ENCODE data around the gene CCDC24. TPM values are rescaled to one million over a fixed set of nuclear protein-coding genes. Genes with fewer than 3 reads are reported as not detected.

Gene CCDC24
- total RNA-seq, 1 donor from 2014 or later, result 3.0 TPM

- no peaks in the 10 kb centered on the region for H3K27me3 Mint-ChIP-seq
- H3K9me3 Mint-ChIP-seq, result no peaks in the 10 kb centered on the region
- H3K27ac Mint-ChIP-seq, result no peak overlapping the region
- no peak for DNase-seq
- peaks cover 2% of the 10 kb centered on the region for H3K4me1 Mint-ChIP-seq
- intact Hi-C loops (cut with micrococcal nuclease), result loop anchor here (10.0 kb wide), 1 partner anchor 212 kb away; the partner anchor contains the start of gene DMAP1
- H3K36me3 Mint-ChIP-seq (ENCODE audit: low read depth), result no peaks in the 10 kb centered on the region
- no peak overlapping the region for H3K4me3 Mint-ChIP-seq
Measured at GRCh38 chr1:44002606-44003157, 11.3 kb downstream of the CCDC24 start.

- Mint-ChIP-seq H3K4me3 (no peak overlapping the region), H3K9me3 (no peaks in the 10 kb centered on the region), H3K36me3 (ENCODE audit: low read depth) (no peaks in the 10 kb centered on the region), H3K27me3 (no peaks in the 10 kb centered on the region), H3K4me1 (peaks cover 1% of the 10 kb centered on the region), H3K27ac (no peak overlapping the region)
- intact Hi-C loops (cut with micrococcal nuclease), result loop anchor here (10.0 kb wide), 1 partner anchor 207 kb away; the partner anchor contains the start of gene DMAP1
- DNase-seq, result no peak
Measured at GRCh38 chr1:44008259-44008658, 16.9 kb downstream of the CCDC24 start.

DNA sequence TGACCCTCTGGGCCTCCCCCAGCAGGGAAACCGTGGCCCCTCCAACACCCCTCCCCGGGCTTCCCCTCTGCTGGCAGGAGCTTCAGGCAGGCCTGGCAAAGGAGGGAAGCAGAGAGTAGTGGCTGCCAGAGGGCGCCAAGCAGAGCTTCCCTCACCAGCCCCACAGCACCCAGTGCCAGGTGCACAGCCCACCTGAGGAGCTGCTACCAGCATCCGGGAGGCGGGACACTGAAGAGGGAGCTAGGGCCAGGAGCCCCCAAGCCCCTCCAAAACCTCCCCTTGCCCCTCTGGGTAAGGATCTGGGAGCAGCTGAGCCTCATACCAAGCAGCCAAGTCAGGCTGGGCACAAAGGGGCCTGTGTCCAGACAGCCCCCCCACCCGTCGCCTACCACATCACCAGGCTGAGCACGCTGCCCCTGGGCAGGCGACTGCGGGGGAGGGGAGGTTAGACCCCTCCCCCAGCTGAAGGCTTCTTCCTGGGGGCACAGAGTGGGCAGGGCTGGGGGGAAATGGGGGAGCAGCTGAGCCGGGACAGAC, 19.6 kb downstream of the CCDC24 start:
- no peak for DNase-seq
- no peak overlapping the region for H3K4me3 Mint-ChIP-seq
- H3K27me3 Mint-ChIP-seq, result no peaks in the 10 kb centered on the region
- intact Hi-C loops (cut with micrococcal nuclease), result no loop called here
- H3K9me3 Mint-ChIP-seq, result no peaks in the 10 kb centered on the region
- H3K36me3 Mint-ChIP-seq (ENCODE audit: low read depth), result no peaks in the 10 kb centered on the region
- peaks cover 1% of the 10 kb centered on the region for H3K4me1 Mint-ChIP-seq
- H3K27ac Mint-ChIP-seq, result no peak overlapping the region

DNA sequence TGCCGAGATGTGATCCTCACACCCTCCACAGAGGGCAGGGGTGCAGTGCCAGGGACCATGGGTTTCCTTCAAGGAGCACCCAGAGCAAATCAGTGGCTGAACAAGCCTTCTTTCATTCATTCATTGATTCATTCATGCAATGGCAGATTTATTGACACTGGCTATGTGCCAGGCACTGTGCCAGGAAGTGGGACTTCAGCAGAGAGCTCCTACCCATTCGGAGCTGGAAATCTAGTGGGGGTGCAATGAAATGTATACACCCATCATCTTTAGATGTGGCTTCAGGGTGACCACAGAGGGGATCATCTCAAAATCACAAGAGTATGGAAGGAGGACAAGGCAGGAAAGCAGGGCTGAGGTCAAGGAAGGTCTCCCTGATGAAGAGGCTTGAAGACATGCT, 21.0 kb downstream of the CCDC24 start:
- intact Hi-C loops (cut with micrococcal nuclease), result no loop called here
- no peaks in the 10 kb centered on the region for H3K9me3 Mint-ChIP-seq
- H3K36me3 Mint-ChIP-seq (ENCODE audit: low read depth), result no peaks in the 10 kb centered on the region
- H3K27ac Mint-ChIP-seq, result no peak overlapping the region
- no peak overlapping the region for H3K4me3 Mint-ChIP-seq
- no peaks in the 10 kb centered on the region for H3K27me3 Mint-ChIP-seq
- DNase-seq, result no peak
- peaks cover 1% of the 10 kb centered on the region for H3K4me1 Mint-ChIP-seq

GRCh38 chr1:44012941-44013609, 21.7 kb downstream of the CCDC24 start:
- no peaks in the 10 kb centered on the region for H3K27me3 Mint-ChIP-seq
- peaks cover 1% of the 10 kb centered on the region for H3K4me1 Mint-ChIP-seq
- H3K27ac Mint-ChIP-seq, result no peak overlapping the region
- no peak for DNase-seq
- no peaks in the 10 kb centered on the region for H3K36me3 Mint-ChIP-seq (ENCODE audit: low read depth)
- no peak overlapping the region for H3K4me3 Mint-ChIP-seq
- intact Hi-C loops (cut with micrococcal nuclease), result no loop called here
- H3K9me3 Mint-ChIP-seq, result no peaks in the 10 kb centered on the region

- Mint-ChIP-seq H3K4me3 (no peak overlapping the region), H3K27ac (no peak overlapping the region), H3K36me3 (ENCODE audit: low read depth) (no peaks in the 10 kb centered on the region), H3K27me3 (no peaks in the 10 kb centered on the region), H3K4me1 (peaks cover 1% of the 10 kb centered on the region), H3K9me3 (no peaks in the 10 kb centered on the region)
- intact Hi-C loops (cut with micrococcal nuclease), result no loop called here
- no peak for DNase-seq
Measured at GRCh38 chr1:44013949-44014348, 22.6 kb downstream of the CCDC24 start.

DNA sequence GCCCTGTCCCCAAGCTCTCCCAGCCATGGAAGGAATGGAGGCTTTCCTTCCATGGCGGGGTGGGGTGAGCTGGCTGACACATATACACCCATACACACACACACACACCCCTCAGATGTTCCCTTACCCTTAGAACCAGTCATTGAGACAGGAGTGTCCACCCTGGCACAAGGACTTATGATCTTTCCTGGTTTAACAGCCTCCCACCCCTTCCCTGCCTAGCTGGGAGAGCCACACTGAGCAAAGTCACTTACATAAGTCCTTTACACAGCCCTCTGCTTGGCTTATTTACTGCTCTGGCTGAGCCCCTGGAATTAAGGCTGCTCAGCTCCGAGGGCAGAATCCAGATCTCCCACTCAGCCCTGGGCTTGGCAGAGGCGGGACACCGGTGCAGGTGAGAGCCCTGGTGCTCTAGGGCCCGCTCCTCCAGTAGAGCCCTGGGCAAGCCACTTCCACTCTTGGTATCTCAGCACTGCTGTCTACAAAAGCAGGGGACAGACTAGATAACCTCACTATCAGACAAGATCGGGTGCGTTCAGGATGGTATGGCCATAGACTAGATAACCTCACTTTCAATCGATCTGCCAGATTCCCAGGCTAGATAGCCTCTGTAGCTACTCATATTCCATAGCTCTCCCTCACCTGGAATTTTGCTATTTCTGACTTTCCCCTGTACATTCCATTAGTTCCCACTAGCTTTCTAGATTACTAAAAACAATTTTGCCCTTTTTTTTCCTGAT, 23.1 kb downstream of the CCDC24 start:
- peaks cover 1% of the 10 kb centered on the region for H3K4me1 Mint-ChIP-seq
- no peaks in the 10 kb centered on the region for H3K9me3 Mint-ChIP-seq
- H3K27me3 Mint-ChIP-seq, result no peaks in the 10 kb centered on the region
- DNase-seq, result no peak
- H3K36me3 Mint-ChIP-seq (ENCODE audit: low read depth), result no peaks in the 10 kb centered on the region
- no peak overlapping the region for H3K27ac Mint-ChIP-seq
- intact Hi-C loops (cut with micrococcal nuclease), result no loop called here
- no peak overlapping the region for H3K4me3 Mint-ChIP-seq

DNA sequence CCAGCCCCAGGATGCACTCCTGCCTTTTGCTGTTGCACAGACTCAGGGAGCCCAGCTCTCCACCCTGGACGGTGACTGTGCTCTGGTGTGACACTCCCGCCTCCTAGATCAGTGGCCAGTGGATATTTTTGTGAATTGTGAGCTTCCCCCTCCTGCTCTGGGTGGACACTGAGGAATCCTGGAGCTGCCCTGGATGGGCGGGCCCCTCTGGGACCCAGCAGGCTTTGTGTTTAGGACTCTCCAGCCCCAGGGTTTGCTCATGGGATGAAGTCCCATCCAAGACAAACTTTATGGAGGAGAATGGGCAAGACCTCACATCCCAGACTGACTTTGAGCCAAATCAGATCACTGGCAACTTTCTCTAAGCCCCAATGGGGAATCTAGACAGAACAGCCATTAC, 23.8 kb downstream of the CCDC24 start:
- H3K4me1 Mint-ChIP-seq, result peaks cover 1% of the 10 kb centered on the region
- no peaks in the 10 kb centered on the region for H3K36me3 Mint-ChIP-seq (ENCODE audit: low read depth)
- DNase-seq, result no peak
- H3K9me3 Mint-ChIP-seq, result no peaks in the 10 kb centered on the region
- no peak overlapping the region for H3K4me3 Mint-ChIP-seq
- intact Hi-C loops (cut with micrococcal nuclease), result no loop called here
- no peak overlapping the region for H3K27ac Mint-ChIP-seq
- H3K27me3 Mint-ChIP-seq, result no peaks in the 10 kb centered on the region

- DNase-seq, result no peak
- H3K27me3 Mint-ChIP-seq, result no peaks in the 10 kb centered on the region
- H3K4me3 Mint-ChIP-seq, result no peak overlapping the region
- intact Hi-C loops (cut with micrococcal nuclease), result no loop called here
- H3K4me1 Mint-ChIP-seq, result peaks cover 1% of the 10 kb centered on the region
- no peaks in the 10 kb centered on the region for H3K9me3 Mint-ChIP-seq
- H3K36me3 Mint-ChIP-seq (ENCODE audit: low read depth), result no peaks in the 10 kb centered on the region
- no peak overlapping the region for H3K27ac Mint-ChIP-seq
Measured at GRCh38 chr1:44016041-44016889, 24.9 kb downstream of the CCDC24 start.

- H3K9me3 Mint-ChIP-seq, result no peaks in the 10 kb centered on the region
- intact Hi-C loops (cut with micrococcal nuclease), result no loop called here
- H3K4me3 Mint-ChIP-seq, result no peak overlapping the region
- no peaks in the 10 kb centered on the region for H3K36me3 Mint-ChIP-seq (ENCODE audit: low read depth)
- H3K4me1 Mint-ChIP-seq, result peaks cover 1% of the 10 kb centered on the region
- no peaks in the 10 kb centered on the region for H3K27me3 Mint-ChIP-seq
- DNase-seq, result no peak
- no peak overlapping the region for H3K27ac Mint-ChIP-seq
Measured at GRCh38 chr1:44016890-44017400, 25.5 kb downstream of the CCDC24 start.

DNA sequence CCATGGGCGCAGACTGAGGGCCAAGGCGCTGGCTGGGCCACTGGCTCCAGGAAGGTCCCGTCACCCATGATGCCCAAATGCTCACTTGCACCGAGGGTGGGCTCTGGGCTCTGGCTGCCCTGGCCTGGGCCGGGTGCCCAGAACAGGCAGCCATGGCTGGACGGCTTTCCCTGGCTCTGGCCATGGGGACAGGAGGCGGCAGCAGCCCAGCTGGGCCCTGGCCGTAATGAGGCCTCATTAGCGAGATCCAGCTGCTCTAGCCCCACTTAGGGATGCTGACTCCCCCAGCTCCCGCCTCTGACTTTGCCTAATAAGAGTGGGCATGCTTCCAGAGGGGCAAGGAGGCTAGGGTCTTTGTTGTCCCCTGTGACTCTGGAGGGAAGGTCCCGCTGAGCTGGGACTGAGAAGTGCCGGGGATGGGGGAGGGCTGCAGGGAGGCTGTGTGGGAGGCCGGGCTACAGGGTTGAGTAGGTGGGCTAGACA, 28.1 kb downstream of the CCDC24 start:
- Mint-ChIP-seq H3K9me3 (no peaks in the 10 kb centered on the region), H3K4me3 (no peak overlapping the region), H3K27me3 (no peaks in the 10 kb centered on the region), H3K36me3 (ENCODE audit: low read depth) (peaks cover 1% of the 10 kb centered on the region), H3K27ac (no peak overlapping the region), H3K4me1 (no peaks in the 10 kb centered on the region)
- DNase-seq, result no peak
- intact Hi-C loops (cut with micrococcal nuclease), result no loop called here

DNA sequence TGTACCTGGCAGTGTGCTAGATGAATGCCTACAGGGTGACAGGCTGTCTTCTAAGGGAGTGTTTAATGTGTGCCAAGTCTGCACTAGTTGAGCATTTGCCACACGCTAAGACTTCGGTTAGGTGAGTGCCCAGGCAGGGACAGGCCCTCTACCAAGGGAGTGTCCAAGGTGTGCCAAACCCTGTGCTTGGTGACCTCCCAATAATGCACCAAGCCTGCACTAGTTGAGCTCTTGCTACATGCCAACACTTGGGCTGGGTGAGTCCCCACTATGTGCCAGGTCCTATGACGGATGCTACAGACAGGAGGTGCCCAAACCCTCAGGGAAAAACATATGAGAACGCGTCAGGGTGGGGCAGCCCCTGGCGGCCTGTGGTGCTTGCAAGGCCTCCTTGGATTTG, 29.1 kb downstream of the CCDC24 start:
- Mint-ChIP-seq H3K27ac (no peak overlapping the region), H3K27me3 (no peaks in the 10 kb centered on the region)

GRCh38 chr1:44021156-44021555, 29.8 kb downstream of the CCDC24 start:
- H3K4me1 Mint-ChIP-seq, result no peaks in the 10 kb centered on the region
- no peaks in the 10 kb centered on the region for H3K9me3 Mint-ChIP-seq
- intact Hi-C loops (cut with micrococcal nuclease), result no loop called here
- peaks cover 1% of the 10 kb centered on the region for H3K36me3 Mint-ChIP-seq (ENCODE audit: low read depth)
- H3K4me3 Mint-ChIP-seq, result no peak overlapping the region
- no peak overlapping the region for H3K27ac Mint-ChIP-seq
- no peak for DNase-seq
- no peaks in the 10 kb centered on the region for H3K27me3 Mint-ChIP-seq

More for the DNA sequence above, 29.1 kb downstream of the CCDC24 start:
- DNase-seq, result no peak
- Mint-ChIP-seq H3K4me1 (no peaks in the 10 kb centered on the region), H3K36me3 (ENCODE audit: low read depth) (peaks cover 1% of the 10 kb centered on the region), H3K4me3 (no peak overlapping the region), H3K9me3 (no peaks in the 10 kb centered on the region)
- intact Hi-C loops (cut with micrococcal nuclease), result no loop called here

All from activated CD4-positive, alpha-beta T cell treated with anti-CD3 and anti-CD28 coated beads, Interleukin-2, amount 10 ng/mL, durations not matched to agents 24 days and 14 days (primary cell).